Psoas muscle (tissue), 8 donors: ENCODE measurements around the gene UQCRFS1. TPM values are rescaled to one million over a fixed set of nuclear protein-coding genes. Genes with fewer than 3 reads are reported as not detected.
A peak's percentile ranks its signal among the peaks of the same experiment; 100 is the strongest.
"Not testable (repeated sequence)": the region's sequence is repeated elsewhere in the genome, so short reads cannot be mapped to it uniquely, and the experiment has no call there.

Source experiments
- ATAC-seq, 4 donors: fragments of 200-7000 bp; cut with Tn5 transposase; one replicate each; pipeline ENCODE4 v1.9.1; 2020; ENCODE audit warnings: moderate library complexity in 3 of 4, mild to moderate bottlenecking in 2 of 4
- DNase-seq, 2 donors: peaks; one replicate each; pipeline ENCODE4 v3.0.0-alpha.2; 2020
- H3K27ac ChIP-seq: fragments of 200-600 bp; one replicate; pipeline ENCODE4 v1.8.0; 2022
- H3K27me3 ChIP-seq, 3 donors: fragments of 200-600 bp in 1 of 3; one replicate each; pipeline versions ENCODE4 v1.6.1 to v1.8.0; 2013 to 2022; ENCODE audit warnings: low read length in 2 of 3, mild to moderate bottlenecking in 2 of 3, moderate library complexity in 1 of 3; ENCODE audit not compliant: insufficient read depth in 3 of 3
- H3K36me3 ChIP-seq, 2 donors: fragments of 200-600 bp in 1 of 2; one replicate each; pipeline versions ENCODE4 v1.6.1 to v1.8.0; 2013 to 2022; ENCODE audit warnings: low read depth in 1 of 2, mild to moderate bottlenecking in 1 of 2, moderate library complexity in 1 of 2; ENCODE audit not compliant: insufficient read depth in 1 of 2
- H3K4me1 ChIP-seq: fragments of 200-600 bp; one replicate; pipeline ENCODE4 v1.8.0; 2022
- H3K4me3 ChIP-seq: fragments of 200-600 bp; one replicate; pipeline ENCODE4 v1.8.0; 2022; ENCODE audit warnings: mild to moderate bottlenecking
- H3K9me3 ChIP-seq: fragments of 200-600 bp; one replicate; pipeline ENCODE4 v1.8.0; 2022
- WGBS, 3 donors: extraction: QIAGEN DNeasy Blood & Tissue Kit; methylation state at CpG; one replicate each; pipeline versions ENCODE4 v1.1.6 to v1.1.7; 2013; 5-methylcytosine and 5-hydroxymethylcytosine counted together
- intact Hi-C, 2 donors: fragments of 100-400 bp; cut with DNase I; formaldehyde crosslinking; loops; one replicate each; pipeline versions ENCODE4 v1.11.0 to v1.14.2; 2022
- polyA plus RNA-seq, 3 donors: library from polyadenylated mRNA; stranded (reverse); fragments of 200-250 nt; gene quantifications; one replicate each; pipeline ENCODE4 v1.2.3, GENCODE V29; 2013
- total RNA-seq, 4 donors: library from RNA; stranded (reverse); fragmentation: NEBNext Ultra II Directional in 2 of 4; extraction: Animal tissue kit (Norgen Biotek cat#: 25700) in 2 of 4; gene quantifications; one replicate each; pipeline versions ENCODE4 v1.2.1 to v1.2.4, GENCODE V29; 2021 to 2023
- TF ChIP-seq, protein P1 (sequence below): fragments of 200-600 bp; IDR thresholded peaks from one replicate; pipeline ENCODE4 v1.8.0; 2022; ENCODE audit warnings: antibody characterized with exemption
- donor health status: healthy with polysubstance abuse.
- donor health status: DM: no; HTN: no; CAD: no; lungs with moderate emphysema.
- donor health status: Bipolar disorder and iron deficiency.
- donor health status: healthy.
- donor health status: DM: yes; HTN: yes; CAD: no.
- donor health status: DM: no; HTN: no; CAD: no.
- donor health status: DM: no; HTN: no; CAD: no.
- donor health status: DM: yes; HTN: yes; CAD: no.

UQCRFS1 gene
- total and polyA plus RNA-seq, 7 donors = 102 to 208 (median 108) TPM

DNA sequence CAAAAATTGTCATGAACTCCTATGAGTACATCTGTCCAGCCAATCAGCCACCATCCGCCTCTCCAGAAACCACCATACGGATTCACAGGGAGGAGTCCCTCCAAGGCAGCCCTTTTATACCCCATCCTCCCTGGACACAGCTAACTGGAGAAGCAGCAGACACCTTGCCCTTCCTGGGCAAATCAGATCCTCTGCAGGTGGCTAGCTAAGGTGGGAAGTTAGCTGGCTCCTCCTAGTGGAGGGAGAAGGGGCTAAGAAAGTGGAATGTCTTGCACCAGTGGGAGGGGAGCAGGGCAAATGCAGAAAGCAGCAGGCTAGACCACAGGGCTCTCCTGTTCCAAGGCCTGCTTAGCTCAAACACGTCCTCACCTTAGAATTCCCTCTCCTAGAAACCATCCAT, 46.2 kb upstream of the UQCRFS1 start:
- Histone ChIP-seq H3K27me3 (no peaks in the 10 kb centered on the region), H3K4me3 (no peak overlapping the region), H3K36me3 (no peaks in the 10 kb centered on the region), H3K9me3 (no peaks in the 10 kb centered on the region), H3K4me1 (peaks cover 10% of the 10 kb centered on the region), H3K27ac (no peak overlapping the region)
- ATAC-seq = no peak
- TF ChIP-seq, protein P1, sequence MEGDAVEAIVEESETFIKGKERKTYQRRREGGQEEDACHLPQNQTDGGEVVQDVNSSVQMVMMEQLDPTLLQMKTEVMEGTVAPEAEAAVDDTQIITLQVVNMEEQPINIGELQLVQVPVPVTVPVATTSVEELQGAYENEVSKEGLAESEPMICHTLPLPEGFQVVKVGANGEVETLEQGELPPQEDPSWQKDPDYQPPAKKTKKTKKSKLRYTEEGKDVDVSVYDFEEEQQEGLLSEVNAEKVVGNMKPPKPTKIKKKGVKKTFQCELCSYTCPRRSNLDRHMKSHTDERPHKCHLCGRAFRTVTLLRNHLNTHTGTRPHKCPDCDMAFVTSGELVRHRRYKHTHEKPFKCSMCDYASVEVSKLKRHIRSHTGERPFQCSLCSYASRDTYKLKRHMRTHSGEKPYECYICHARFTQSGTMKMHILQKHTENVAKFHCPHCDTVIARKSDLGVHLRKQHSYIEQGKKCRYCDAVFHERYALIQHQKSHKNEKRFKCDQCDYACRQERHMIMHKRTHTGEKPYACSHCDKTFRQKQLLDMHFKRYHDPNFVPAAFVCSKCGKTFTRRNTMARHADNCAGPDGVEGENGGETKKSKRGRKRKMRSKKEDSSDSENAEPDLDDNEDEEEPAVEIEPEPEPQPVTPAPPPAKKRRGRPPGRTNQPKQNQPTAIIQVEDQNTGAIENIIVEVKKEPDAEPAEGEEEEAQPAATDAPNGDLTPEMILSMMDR = peak; percentile 9
- WGBS, 3 donors = 72 to 76% (median 72%) methylated on average over 3 of the region's 3 CpGs
- intact Hi-C loops = loop anchor here in 1 of 2 donors (5.0 kb wide), 1 partner anchor 47 kb away; the partner anchor contains the start of gene UQCRFS1
- DNase-seq = no peak

DNA sequence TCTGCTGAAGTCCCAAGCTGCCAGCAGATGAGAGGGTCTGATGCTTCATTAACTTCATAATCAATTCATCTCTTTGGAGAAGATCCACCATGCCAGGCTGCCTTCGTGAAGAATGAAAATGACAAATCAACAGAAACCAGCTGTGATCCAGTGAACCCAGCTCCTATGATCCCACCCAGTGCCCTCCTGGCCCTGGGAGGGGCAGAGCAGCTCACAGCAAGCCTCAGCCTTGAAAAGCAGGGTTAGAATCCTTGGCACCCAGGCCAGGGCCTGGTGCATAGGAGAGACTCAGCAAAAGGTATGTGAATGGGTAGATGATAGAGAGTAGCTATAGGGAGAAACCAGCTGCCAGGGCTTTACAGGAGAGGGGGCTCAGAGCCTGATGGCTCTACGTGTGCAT, 43.6 kb upstream of the UQCRFS1 start:
- Histone ChIP-seq H3K27ac (no peak overlapping the region), H3K4me1 (peaks cover 10% of the 10 kb centered on the region), H3K27me3 (no peaks in the 10 kb centered on the region), H3K4me3 (no peak overlapping the region), H3K36me3 (no peaks in the 10 kb centered on the region), H3K9me3 (no peaks in the 10 kb centered on the region)
- no peak for ATAC-seq
- no peak for DNase-seq
- WGBS, 3 donors = 43 to 56% (median 46%) methylated on average over 2 of the region's 2 CpGs
- intact Hi-C loops = loop anchor here in 1 of 2 donors (5.0 kb wide), 1 partner anchor 44 kb away; the partner anchor contains the start of gene UQCRFS1
- TF ChIP-seq, protein P1 = no peak

DNA sequence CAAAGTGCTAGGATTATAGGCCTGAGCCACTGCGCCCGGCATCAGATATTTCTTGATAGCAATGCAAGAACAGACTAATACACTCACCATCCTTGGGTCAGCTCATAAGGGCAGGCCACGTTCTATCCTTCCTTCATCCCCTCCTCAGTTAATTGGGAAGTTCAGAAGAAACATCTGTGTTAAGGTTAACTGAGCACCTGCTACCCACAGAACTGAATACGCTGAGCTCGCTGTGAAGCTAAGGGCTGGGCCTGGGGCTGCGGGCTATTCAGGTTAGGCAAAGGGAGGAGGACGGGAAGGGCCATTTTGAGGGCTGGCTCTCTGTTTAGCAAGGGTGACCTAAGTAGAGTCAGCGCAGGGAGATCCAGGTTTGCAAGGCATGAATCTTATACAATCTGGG, 43.0 kb upstream of the UQCRFS1 start:
- DNase-seq = no peak
- Histone ChIP-seq H3K36me3 (no peaks in the 10 kb centered on the region), H3K4me1 (peaks cover 8% of the 10 kb centered on the region), H3K27ac (no peak overlapping the region), H3K4me3 (no peak overlapping the region), H3K9me3 (no peaks in the 10 kb centered on the region), H3K27me3 (no peaks in the 10 kb centered on the region)
- ATAC-seq = no peak
- intact Hi-C loops = loop anchor here in 1 of 2 donors (5.0 kb wide), 1 partner anchor 44 kb away; the partner anchor contains the start of gene UQCRFS1
- WGBS, 3 donors = 88 to 95% (median 93%) methylated on average over 8 of the region's 8 CpGs
- TF ChIP-seq, protein P1 = no peak

DNA sequence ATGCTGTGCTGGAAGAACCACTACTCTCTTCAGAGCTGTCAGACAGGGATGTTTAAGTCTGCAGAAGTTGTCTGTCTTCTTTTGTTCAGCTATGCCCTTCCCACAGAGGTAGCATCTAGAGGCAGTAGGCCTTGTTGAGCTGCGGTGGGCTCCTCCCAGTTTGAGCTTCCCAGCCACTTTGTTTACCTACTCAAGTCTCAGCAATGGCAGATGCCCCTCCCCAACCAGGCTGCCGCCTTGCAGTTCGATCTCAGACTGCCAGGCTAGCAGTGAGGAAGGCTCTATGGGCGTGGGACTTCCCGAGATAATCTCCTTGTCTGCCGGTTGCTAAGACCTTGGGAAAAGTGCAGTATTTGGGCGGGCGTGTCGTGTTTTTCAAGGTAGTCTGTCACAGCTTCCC, 42.1 kb upstream of the UQCRFS1 start:
- Histone ChIP-seq H3K27ac (no peak overlapping the region), H3K27me3 (no peaks in the 10 kb centered on the region), H3K4me3 (no peak overlapping the region), H3K36me3 (no peaks in the 10 kb centered on the region), H3K9me3 (no peaks in the 10 kb centered on the region), H3K4me1 (no peaks in the 10 kb centered on the region)
- DNase-seq (no peak), ATAC-seq (no peak)
- TF ChIP-seq, protein P1 = no peak
- intact Hi-C loops = loop anchor here in 1 of 2 donors (5.0 kb wide), 1 partner anchor 43 kb away; the partner anchor contains the start of gene UQCRFS1
- 87 to 91% (median 89%) methylated on average over 9 of the region's 9 CpGs for WGBS, 3 donors

DNA sequence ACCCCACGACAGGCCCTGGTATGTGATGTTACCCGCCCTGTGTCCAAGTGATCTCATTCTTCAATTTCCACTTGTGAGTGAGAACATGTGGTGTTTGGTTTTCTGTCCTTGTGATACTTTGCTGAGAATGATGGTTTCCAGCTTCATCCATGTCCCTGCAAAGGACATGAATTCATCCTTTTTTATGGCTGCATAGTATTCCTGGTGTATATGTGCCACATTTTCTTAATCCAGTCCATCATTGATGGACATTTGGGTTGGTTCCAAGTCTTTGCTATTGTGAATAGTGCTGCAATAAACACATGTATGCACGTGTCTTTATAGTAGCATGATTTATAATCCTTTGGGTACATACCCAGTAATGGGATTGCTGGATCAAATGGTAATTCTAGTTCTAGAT, 36.8 kb upstream of the UQCRFS1 start:
- 76 to 83% (median 79%) methylated on average over 3 of the region's 3 CpGs for WGBS, 3 donors
- intact Hi-C loops, H3K36me3 ChIP-seq, H3K9me3 ChIP-seq, ATAC-seq, H3K4me3 ChIP-seq, H3K27ac ChIP-seq, H3K27me3 ChIP-seq, DNase-seq: not testable (repeated sequence)
- peaks cover 12% of the 10 kb centered on the region for H3K4me1 ChIP-seq
